KG1 (cell line): ENCODE measurements around the gene ANKS3.
"Not testable (repeated sequence)": the region's sequence is repeated elsewhere in the genome, so short reads cannot be mapped to it uniquely, and the experiment has no call there.

ENCODE experiments used
- DNase-seq: peaks from one replicate; lab custom pipeline; 2025; lab: John Stamatoyannopoulos, UW

ANKS3 gene

DNA sequence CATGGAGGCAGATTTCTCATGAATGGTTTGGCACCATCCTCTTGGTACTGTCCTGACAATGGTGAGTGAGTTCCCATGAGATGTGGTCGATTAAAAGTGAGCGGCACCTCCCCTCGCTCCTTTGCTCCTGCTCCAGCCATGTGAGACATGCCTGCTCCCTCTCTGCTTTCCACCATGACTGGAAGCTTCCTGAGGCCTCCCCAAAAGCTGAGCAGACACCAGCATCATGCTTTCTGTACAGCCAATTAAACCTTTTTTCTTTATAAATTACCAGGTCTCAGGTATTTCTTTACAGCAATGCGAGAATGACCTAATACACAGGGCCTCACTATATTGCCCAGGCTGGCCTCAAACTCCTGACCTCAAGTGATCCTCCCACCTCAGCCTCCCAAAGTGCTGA, 20.8 kb upstream of the ANKS3 start:
- no peak for DNase-seq

DNA sequence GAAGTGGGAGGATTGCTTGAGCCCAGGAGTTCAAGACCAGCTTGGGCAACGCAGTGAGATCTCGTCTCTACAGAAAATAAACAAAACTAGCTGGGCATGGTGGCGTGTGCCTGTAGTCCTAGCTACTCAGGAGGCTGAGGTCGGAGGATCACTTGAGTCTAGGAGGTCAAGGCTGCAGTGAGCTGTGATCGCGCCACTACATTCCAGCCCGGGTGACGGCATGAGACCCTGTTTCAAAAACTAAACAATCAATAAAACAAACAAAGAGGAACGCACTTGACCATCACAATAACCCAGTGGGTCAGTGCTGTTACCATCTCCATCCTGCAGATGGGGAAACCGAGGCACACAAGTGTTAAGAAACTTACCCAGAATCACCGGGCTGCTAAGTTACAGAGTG, 19.2 kb upstream of the ANKS3 start:
- DNase-seq, result no peak

DNA sequence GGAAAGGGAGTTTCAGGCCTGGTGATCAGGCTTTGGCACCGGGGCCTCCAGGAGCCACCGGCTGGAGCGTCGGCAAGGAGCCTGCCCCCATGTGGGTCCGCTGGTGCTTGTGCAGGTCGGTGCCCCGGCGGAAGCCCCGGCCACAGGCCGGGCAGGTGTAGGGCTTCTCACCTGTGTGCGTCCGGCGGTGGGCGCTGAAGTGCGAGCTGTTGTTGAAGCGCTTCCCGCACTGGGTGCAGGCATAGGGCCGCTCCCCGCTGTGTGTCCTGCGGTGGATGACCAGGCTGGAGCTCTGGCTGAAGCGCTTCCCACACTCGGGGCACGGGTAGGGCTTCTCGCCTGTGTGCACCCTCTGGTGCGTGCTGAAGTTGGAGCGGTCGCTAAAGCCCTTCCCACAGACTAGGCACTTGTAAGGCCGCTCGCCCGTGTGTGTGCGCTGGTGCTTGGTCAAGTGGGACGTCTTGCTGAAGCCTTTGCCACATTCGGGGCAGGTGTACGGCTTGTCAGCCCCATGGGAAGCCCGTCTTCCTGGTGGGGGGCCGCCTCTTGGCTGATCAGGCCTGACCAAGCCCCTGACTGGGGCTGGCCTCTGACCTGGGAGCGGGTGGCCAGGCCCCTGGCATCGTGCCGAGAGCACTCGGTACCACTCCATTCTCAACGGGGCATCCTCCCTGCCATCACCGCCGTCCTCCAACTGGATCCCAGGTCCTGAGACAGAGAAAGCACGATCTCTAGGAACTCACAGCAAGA, 18.5 kb upstream of the ANKS3 start:
- no peak for DNase-seq

DNA sequence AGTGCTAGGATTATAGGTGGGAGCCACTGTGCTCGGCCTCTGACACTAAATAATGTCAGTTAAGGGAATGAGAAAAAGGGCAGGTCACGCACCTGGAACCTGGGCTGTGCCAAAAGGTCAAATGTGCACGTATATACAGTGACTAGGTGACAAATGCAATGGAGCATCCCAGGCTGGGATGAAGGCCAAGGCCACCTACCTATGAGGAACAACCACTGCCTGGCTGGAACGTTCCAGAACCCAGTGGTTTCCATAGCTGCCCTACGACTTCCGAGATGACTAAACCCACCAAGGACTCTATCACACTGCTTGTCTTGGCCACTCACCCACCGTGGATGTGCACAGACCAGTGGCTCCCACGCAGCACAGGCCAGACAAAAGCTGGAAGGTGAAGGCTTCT, 16.8 kb upstream of the ANKS3 start:
- no peak for DNase-seq

DNA sequence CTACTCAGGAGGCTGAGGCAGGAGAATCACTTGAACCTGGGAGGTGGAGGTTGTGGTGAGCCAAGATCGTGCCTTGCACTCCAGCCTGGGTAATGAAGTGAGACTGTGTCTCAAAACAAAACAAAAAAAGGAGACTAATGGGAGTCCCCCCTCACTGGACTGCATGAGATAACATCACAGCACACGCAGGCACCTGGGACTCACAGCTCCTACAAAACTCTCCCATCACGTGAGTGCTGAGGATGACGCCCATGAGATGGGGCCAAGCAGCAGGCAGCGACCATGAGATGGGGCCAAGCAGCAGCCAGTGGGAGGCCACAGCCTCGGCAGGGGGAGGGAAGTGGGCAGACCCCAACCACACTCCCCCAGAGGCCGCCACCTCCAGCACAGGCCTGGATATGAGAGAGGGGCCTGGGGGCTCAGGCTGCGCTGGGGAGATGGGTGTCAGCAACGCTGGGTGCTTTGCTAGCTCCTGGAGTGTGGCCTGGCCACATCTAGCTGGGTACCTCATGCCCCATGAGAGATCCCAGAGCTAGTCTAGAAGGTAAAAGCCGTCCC, 15.7 kb upstream of the ANKS3 start:
- DNase-seq, result no peak

DNA sequence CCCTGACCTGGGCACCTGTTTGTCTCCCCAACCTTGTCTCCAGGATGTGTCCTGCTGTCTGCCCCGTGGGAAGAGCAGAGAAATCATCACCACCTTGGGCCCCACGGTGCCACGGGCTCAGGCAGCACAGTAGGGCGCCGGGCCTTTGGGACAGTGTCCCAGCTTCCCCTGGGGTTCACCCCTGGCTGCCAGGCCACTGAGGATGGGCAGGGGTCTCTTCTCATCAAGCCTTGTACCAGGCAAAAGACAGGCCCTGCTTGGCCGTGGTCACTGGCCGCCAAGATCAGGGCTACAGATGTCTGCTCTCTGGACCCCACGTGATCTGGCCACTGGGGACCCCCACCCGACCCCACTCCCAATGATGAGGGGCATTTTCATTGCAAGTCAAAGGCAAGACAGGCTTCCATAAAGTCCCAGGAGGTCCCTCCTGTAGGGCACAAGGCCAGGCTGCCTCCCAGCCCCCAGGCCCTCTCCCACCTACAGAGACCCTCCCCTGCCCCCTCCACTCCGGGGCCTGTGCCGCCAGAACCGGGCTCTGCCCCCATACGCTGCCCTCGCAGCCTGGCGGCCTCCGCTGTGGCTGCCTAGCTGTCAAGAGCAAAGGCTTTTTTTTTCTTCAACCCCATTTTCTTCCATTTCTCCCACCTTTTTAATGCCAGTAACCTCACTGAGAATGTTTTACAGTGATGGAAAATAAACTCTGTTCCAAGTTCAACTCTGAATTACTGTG, 14.8 kb upstream of the ANKS3 start:
- no peak for DNase-seq

DNA sequence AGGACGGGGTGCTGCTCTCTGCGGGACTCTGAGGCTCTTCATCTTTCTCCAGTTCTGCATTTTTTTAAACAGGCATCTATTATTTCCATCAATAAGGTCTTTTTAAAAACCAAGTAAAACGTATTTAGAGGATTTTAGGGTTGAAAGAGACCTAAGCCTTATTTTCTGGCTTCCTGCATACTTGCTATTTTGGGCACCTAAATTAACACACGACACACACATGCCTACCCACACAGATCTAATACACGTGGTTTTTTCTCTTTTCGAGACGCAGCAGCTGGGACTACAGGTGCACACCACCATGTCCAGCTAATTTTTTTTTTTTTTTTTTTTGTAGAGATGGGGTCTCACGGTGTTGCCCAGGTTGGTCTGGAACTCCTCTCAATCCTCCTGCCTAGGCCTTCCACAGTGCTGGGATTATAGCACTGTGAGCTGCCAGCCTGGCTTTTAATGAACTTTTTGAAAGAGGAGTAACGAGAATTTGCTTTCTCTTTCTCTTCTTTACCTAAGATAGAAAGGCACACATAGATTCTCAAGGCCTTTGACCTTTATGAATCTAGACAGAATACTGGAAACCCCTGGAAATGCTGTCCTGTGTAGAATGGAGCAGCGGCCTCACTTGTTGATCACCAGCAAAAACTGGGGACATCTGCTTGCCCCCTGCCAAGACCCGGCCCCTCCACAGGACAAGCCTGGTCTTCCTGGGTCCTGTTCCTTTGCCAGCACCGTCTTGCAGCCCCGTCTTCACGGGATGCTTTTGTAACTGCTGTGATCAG, 14.0 kb upstream of the ANKS3 start:
- no peak for DNase-seq

DNA sequence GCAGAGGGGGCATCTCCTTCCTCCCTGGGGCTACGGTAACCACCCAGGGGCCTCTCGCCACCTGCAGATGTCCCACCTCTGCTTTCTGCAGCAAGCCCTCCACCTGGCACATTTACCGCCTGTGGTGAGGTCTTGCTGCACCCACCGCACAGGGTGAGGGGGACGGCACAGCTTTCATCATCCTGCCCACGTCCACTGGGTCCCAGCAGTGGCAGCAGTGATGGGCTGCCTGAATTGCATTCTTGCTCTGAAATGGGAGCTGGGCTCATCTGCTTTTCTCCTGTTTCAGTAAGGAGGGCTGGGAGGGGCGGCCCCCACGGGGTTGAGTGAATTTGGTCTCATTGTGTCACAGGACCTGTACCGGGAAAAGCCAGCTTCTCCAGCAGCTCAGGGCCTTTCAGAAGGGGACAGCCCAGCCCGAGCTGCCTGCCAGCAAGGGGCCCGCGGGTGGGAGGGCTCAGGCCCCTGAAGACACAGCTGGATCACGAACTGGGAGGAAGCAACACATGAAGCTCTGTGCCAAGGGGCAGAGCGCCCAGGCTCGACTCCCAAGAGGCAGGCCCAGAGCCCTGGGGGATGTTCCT, 13.0 kb upstream of the ANKS3 start:
- no peak for DNase-seq

DNA sequence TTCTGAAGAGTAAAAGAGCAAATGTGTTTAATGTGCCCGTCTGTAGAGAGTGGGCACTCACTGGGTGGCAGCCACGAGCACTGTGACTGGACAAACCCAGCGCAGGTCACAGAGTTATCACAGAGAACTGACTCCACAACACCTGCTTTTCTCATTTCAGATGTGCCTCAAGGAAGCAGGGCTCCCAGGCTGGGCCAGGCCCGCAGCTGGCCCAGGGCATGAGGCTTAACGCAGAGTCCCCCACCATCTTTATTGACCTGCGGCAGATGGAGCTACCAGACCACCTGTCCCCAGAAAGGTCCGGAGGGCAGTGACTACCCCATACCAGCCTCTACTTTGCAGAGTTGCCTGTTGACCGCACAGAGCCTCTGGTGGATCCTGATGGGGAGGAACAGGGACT, 12.1 kb upstream of the ANKS3 start:
- DNase-seq, result no peak

DNA sequence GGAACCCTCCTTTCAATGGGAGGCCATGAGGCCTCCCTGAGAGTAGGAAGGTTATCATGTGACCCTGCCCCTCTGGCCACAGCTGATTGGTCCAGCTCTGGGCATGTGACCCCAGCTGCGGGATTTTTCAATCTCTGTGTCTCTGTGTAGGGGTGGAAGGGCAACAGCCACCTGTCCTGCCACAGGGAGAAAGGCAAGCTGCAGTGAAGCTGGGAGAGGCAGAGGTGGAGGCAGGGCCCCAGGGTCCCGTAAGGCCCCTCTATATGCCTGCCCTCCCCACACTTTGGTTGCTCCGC, 11.2 kb upstream of the ANKS3 start:
- no peak for DNase-seq

DNA sequence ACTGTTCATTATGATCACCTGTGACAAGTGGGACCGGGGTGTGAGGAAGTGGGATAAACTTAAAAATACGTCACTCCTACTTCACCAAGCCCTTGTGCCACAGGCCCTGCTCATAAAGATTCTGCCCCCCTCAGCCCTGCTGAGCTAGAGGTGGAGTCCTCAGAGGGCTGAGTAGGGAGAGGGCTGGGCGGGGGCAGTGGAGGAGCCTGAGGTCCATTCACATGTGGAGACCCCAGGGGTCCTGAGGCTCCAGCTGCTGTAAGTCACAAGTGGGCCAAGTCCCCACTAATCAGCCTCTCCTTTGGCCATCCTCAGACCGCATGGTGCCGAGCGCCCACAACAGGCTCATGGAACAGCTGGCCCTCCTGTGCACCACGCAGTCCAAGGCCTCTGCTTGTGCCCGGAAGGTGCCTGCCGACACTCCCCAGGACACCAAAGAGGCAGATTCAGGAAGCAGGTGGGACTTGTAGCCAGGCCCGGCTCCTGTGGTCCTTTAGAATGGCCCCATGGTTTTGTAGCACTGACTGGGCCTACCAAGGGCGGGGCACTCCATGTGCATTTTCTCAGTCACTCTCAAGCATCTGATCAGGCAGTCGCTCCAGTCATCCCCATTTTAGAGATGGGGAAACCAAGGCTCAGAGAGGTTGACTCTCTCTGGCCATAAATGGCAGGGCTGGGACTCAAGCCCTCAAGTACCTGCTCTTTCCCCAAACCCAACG, 10.6 kb upstream of the ANKS3 start:
- no peak for DNase-seq

DNA sequence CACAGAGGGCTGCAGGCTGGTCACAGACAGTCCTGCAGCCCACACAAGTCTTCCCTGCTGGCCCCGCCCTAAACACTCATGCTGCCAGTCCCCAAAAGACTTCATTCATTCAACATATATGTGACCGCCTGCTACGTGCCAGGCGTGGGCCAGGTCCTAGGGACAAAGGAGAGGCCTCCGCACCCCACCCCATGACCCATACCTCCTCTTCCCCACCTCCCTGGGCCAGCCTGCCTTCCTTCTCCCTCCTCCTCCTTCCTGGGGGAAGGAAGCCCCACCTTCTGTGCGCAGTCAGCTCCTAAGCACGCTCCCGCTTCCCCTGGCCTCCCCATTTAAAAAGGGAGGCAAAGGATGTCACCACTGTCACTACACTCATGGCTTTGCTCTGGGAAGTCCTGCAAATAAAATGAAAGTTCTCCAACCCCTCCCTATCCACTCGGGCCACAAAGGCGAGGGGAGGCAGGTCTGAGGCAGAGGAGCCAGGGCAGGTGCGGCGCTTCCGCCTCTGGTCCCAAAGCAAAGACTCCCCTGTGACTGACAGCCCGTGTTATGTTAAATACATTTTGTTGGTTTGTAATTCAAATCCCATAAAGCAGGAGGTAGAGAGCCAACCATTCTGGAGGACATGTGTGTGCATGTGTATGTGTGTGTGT, 9.3 kb upstream of the ANKS3 start:
- DNase-seq, result no peak

DNA sequence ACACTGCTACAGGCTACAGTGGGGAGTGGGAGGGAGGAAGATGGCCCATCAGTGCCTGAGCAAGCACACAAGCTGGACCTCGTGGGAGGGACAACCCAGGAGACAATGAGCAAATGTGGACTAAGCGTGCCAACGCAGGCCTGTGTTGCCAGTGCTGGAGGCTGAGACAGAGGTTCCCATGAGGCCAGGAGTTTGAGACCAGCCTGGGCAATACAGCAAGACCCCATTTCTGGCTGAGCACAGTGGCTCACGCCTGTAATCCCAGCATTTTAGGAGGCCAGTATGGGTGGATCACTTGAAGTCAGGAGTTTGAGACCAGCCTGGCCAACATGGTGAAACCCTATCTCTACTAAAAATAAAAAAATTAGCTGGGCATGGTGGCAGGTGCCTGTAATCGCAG, 4.3 kb upstream of the ANKS3 start:
- DNase-seq, result not testable (repeated sequence)

DNA sequence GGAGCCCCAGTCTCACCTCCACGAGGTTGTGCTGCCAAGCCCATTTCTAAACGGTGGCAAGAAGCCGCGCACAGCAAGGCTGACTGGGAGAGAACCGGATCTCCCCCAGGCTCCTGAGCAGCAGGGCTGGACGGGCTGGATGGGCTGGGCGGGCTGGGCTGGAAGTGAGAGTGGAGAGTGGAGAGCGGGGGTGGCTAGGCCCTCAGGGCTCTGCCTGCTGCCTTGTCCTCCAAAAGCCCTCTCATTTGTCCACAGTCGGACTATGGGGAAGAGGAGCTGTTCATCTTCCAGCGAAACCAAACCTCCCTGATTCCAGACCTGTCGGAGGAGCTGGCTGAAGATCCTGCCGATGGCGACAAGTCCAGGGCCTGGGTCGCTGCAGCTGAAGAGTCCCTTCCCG, 3.5 kb upstream of the ANKS3 start:
- no peak for DNase-seq

DNA sequence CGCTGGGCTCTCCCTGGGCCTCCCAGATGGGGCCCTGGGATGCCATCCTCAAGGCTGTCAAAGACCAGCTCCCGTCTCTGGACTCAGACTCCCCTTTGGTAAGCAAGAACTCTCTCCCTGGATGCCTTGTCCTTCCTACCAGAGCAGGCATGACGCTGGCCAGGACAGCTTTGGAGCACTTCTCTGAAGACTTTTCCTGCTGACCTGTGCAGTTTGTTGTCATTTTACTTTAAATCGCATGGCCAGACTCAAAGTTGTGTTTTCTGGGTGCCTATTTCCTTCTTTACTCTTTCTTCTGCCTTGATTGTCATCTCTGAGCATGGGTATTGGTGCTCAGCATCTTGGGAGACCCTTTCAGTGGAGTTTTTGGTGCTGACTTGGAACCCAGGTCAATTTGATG, 2.5 kb upstream of the ANKS3 start:
- no peak for DNase-seq

DNA sequence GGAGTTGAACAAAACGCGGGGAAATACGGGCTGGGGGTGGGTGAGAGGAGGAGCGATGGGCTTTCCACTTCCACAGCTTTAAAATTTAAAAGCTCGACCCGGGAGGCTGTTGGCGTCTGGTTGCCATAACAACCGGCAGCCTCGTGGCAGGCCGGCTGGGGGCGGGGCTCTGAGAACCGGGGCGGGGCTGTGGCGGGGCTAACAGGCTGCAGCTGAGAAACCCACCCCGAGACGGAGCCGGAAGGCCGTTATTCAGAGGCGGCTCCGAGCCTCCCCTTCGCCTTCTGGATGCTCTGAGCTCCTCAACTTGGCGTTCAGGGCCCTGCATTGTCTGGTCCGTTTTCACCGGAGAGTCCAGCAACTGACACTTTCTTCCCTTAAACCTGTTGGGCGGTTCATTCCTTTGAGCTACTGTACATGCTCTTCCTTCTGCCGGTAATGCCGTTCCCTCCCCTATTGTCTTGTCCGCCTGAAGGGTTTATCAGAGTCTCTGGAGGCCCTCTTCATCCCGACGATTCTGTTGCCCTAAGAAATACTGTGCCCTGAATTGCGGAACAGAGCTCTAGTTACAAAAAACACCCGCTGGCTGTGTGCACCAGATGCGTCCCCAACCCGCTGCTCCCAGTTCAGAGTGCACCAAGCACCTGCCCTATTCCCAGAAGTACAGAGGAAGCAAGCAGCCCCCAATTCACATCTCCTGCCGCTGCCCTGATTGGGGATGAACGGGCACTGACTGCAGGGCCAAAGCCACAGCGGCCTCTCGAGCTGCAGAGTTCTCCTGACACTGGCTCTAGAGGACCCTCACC, 862 bp upstream of the ANKS3 start:
- DNase-seq, result peak; percentile 58

DNA sequence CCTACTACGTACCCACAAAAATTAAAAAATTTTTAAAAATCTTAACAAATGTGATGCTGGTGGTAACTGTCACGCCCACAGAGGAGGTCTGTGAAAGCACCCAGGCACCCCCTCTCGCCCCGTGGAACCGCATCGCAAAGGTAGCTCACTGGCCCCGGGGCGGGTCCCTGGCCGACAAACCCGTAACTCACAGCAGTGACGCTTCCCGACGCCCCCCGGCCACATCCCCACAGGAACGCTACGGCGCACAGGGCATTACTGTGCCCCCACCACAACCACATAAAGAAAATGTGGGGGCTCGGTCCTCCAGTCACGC, 366 bp downstream of the ANKS3 start:
- no peak for DNase-seq

DNA sequence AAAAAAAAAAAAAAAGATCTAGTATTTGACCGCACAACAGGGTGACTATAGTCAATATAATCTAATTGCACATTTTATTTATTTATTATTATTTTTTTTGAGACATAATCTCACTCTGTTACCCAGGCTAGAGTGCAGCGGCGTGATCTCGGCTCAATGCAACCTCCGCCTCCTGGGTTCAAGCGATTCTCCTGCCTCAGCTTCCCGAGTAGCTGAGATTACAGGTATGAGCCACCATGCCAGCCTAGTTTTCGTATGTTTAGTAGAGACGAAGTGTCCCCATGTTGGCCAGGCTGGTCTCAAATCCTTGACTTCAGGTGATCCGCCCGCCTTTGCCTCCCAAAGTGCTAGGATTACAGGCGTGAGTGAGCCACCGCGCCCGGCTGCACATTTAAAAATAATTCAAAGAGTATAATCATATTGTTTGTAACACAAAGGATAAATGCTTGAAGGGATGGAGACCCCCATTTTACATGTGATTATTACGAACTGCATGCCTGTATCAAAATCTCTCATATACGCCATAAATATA, 794 bp downstream of the ANKS3 start:
- DNase-seq, result no peak

DNA sequence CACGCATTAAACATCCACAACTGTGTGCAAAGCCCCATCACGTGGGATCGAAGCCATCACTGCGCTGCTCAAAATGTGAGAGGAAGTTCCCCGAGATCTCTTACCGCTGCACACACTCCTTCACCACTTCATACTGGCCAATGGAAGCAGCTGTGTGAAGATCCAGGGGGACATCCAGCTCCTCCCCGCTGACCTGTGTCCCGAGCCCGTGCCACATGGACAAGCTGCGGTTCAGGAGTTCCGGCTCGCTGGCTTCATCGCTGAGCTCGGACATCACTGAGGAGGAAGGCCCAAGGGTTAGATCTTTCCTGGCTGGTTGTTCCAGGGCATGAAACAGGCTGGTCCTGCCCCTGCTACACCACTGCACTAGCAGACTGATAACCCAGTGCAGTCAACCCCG, 4.2 kb downstream of the ANKS3 start:
- DNase-seq, result no peak

DNA sequence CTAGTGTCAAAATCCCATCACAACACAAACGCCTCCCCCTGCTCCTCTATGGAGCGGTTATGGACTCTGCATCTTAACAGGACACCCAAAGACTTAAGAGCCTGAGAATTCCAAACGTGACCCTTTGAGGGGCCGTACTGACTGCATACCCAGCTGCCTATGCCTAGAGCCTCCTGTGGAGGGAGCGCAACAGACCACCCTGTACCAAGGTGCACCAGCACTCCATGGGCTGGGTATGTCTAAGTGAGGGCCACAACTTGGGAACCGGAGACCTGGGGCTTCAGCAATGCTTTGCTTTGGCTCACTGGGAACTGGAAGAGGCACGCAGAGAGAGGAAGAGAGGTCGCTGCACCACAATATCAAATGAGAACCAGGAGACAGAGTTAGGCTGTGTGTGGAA, 5.4 kb downstream of the ANKS3 start:
- DNase-seq, result no peak
